NCI-H460 (cell line): Measurements from ENCODE around the gene ANKRD1. TPM values are rescaled to one million over a fixed set of nuclear protein-coding genes. Genes with fewer than 3 reads are reported as not detected.
"Not testable (repeated sequence)": the region's sequence is repeated elsewhere in the genome, so short reads cannot be mapped to it uniquely, and the experiment has no call there.

Source experiments
- DNase-seq: peaks from one replicate; pipeline ENCODE4 v3.0.0-alpha.2; 2016; ENCODE audit warnings: low read depth; ENCODE audit errors: extremely low read depth
- total RNA-seq: library from RNA; depleted of rRNA; stranded (reverse); fragments of >200 nt; shearing (Covaris generic); gene quantifications from 2 replicates; pipeline ENCODE4 v1.2.3, GENCODE V29; 2014

ANKRD1 gene
- total RNA-seq, 1 experiment from 2014 or later: 6.8 TPM

- no peak for DNase-seq
Measured at GRCh38 chr10:90913774-90914420, 7.0 kb downstream of the ANKRD1 start.

GRCh38 chr10:90912854-90913479 is 7.9 kb downstream of the ANKRD1 start:
- no peak for DNase-seq

GRCh38 chr10:90912174-90912573 is 8.7 kb downstream of the ANKRD1 start:
- no peak for DNase-seq

GRCh38 chr10:90911133-90912051 is 9.5 kb downstream of the ANKRD1 start:
- DNase-seq: peak; percentile 73

- DNase-seq: no peak
Measured at GRCh38 chr10:90906596-90906995, 14.3 kb downstream of the ANKRD1 start.

- DNase-seq: no peak
Measured at GRCh38 chr10:90905925-90906324, 15.0 kb downstream of the ANKRD1 start.

- not testable (repeated sequence) for DNase-seq
Measured at GRCh38 chr10:90896916-90897315, 24.0 kb downstream of the ANKRD1 start.

- DNase-seq: no peak
Measured at GRCh38 chr10:90893190-90893589, 27.7 kb downstream of the ANKRD1 start.

GRCh38 chr10:90890347-90890746 is 30.5 kb downstream of the ANKRD1 start:
- no peak for DNase-seq

GRCh38 chr10:90889636-90890035 is 31.3 kb downstream of the ANKRD1 start:
- DNase-seq: no peak

- DNase-seq: no peak
Measured at GRCh38 chr10:90888387-90888786, 32.5 kb downstream of the ANKRD1 start.

GRCh38 chr10:90887555-90887954 is 33.3 kb downstream of the ANKRD1 start:
- no peak for DNase-seq

- no peak for DNase-seq
Measured at GRCh38 chr10:90885176-90885575, 35.7 kb downstream of the ANKRD1 start.

- no peak for DNase-seq
Measured at GRCh38 chr10:90884431-90884830, 36.5 kb downstream of the ANKRD1 start.

- DNase-seq: peak; percentile 35
Measured at GRCh38 chr10:90880059-90880719, 40.7 kb downstream of the ANKRD1 start.

- DNase-seq: no peak
Measured at GRCh38 chr10:90879062-90879461, 41.8 kb downstream of the ANKRD1 start.

GRCh38 chr10:90872648-90873020 is 48.3 kb downstream of the ANKRD1 start:
- DNase-seq: no peak

GRCh38 chr10:90871766-90872647 is 48.9 kb downstream of the ANKRD1 start, which contains the start of gene RPP30:
Gene RPP30, plus strand, starts transcription at chr10:90871974. Its CDS starts 13 bp downstream, at chr10:90871987.
- DNase-seq: peak; percentile 71

GRCh38 chr10:90871279-90871765 is 49.6 kb downstream of the ANKRD1 start:
- DNase-seq: peak; percentile 74
